C4-2B (cell line): ENCODE results near the gene TMEM163.

Experiments used
- H3K27ac ChIP-seq: fragments of 450-650 bp; 2 replicates; pipeline ENCODE4 v1.5.1; 2017
- CTCF ChIP-seq: fragments of 450-650 bp; conservative IDR thresholded peaks from 2 replicates; pipeline ENCODE4 v1.5.1; 2017; ENCODE audit warnings: mild to moderate bottlenecking
- ZFX ChIP-seq: fragments of 450-650 bp; IDR thresholded peaks from 2 replicates; pipeline ENCODE4 v1.6.1; 2017

Gene TMEM163

DNA sequence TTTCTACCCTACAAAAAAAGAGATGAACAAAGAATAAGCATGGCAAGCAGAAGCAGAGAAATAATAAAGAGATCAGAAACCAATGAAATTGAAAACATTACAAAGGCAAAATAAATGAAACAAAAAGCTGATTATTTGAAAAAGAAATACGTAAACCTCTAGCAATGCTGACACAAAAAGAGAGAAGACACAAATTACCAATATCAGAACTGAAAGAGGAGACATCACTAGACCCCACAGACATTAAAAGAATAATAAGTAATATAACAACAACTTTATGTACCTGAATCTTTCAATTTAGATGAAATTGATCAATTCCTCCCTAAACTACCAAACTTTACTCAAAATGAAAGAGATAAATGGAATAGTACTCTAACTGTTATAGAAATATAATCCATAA, 75.9 kb downstream of the TMEM163 start:
- H3K27ac ChIP-seq = no peak overlapping the region
- TF ChIP-seq ZFX (no peak), CTCF (no peak)

DNA sequence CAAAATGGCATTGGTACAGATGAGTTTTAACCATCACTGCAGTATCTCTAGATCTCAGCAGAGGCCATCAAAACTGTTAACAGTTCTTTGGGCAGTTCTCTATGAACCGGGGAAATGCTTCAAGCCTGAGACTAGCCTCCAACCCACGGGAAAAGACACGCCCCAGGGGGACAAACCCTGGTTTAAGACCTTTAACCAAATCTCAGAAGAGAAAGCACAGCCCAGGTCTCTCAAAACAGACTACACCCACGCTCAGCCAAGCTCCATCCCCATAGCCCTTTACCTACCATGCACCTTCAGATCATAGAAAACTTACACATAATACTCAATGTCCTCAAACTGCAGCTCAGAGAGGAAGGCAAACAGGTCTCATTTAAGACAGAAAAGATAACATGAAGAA, 78.3 kb downstream of the TMEM163 start:
- no peak overlapping the region for H3K27ac ChIP-seq
- TF ChIP-seq ZFX = no peak
- TF ChIP-seq CTCF = no peak

DNA sequence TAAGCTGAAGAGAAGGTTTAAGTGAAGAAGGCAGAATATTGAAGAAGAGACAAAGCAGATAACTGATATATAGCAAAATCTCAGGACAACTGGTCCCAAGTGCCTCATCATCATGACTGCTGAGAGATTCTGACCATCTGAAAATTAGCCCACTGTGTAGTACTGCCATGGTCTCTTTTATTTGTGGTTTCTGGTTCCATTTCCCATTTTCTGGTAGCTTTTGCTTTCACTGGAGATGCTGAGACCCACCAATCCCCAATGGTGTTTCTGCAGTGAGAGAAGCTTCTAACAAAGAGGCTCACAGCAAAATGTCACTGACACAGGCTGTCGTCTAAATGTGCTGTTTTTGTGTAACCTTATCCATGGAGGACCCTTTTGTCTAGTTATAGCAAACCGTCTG, 79.5 kb downstream of the TMEM163 start:
- no peak overlapping the region for H3K27ac ChIP-seq
- no peak for TF ChIP-seq CTCF
- TF ChIP-seq ZFX = no peak

- no peak overlapping the region for H3K27ac ChIP-seq
- no peak for TF ChIP-seq ZFX
- no peak for TF ChIP-seq CTCF
Measured at GRCh38 chr2:134636714-134637113, 82.1 kb downstream of the TMEM163 start.

DNA sequence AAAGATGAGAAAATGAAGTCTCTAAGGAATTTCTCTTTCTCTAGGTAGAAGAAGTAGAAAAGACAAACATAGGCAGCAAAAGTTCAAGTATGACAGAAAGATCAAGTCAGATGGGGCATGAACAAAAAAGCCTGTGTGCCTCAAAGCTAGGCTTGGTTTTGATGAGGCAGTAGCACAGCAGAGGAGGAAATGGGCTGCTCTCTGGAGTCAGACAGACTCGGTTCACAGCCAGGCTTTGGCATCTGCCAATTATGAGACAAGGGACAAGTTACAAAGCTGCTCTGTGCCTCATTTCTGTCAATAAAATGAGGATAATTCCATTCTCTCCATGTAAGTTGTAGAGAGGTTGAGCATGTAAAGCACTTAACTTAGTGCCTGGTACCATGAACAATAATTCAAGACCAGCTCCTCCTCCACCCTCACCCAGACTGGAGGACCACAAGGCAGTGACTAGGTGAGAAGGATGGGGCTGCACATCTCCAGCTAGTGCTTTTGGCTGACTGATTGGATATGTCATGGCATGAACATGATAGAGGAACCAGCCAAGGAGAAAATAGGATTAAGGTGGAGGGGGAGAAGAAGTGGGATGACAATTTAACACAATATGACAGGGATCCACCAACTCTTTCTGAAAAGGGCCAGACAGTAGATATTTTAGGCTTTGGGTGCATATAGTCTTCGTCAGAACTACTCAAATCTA, 84.6 kb downstream of the TMEM163 start:
- no peak overlapping the region for H3K27ac ChIP-seq
- TF ChIP-seq CTCF (no peak), ZFX (no peak)

DNA sequence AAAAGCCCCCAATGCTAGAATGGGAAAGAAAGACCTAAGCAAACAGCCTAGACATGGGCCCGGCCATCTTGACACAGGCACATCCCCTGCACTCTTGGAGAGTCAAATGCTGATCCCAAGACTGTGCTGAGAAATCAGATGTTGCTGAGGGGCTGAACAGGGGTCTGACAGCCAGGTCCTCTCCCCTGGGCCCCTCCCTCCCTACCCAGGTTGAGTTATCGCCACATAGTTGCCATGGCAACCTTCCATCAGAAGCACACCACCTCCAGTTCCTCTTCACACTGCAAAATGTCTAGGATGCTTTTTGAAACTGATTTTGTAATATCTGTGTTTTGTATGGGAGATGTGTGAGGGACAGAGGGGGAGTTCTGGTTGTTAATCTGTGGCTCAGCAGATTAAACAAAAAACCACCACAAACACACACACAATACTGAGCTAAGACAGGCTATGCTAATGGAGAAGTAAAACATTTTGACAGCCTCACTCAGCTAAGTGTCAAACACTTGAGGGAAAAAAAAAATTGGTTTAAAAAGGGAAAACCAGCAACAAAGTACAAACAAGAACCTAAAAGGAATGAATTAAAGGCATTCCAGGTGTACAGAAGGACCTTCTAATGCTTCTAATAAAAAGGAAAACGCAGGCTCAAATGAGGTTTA, 88.2 kb downstream of the TMEM163 start:
- H3K27ac ChIP-seq = no peak overlapping the region
- TF ChIP-seq CTCF = no peak
- TF ChIP-seq ZFX = no peak

GRCh38 chr2:134628453-134628852, 90.3 kb downstream of the TMEM163 start:
- TF ChIP-seq ZFX = no peak
- TF ChIP-seq CTCF = no peak
- no peak overlapping the region for H3K27ac ChIP-seq
